WTC11 (cell line): ENCODE data around the gene CLEC2A. TPM values are rescaled to one million over a fixed set of nuclear protein-coding genes. Genes with fewer than 3 reads are reported as not detected.

ENCODE experiments used
- ATAC-seq: fragments of 200-7000 bp; cut with Tn5 transposase; 2 replicates; pipeline ENCODE4 v1.10.0; 2021; ENCODE audit warnings: mild to moderate bottlenecking, moderate library complexity
- CTCF ChIA-PET: fragments of 300-600 bp; sonication (Branson Sonifier 250); formaldehyde crosslinking; loops from one replicate; lab custom pipeline; 2021; ENCODE audit warnings: antibody characterized with exemption; lab: Charles Lee
- POLR2A ChIA-PET: fragments of 350-600 bp; sonication (Branson Sonifier 250); formaldehyde crosslinking; loops from one replicate; lab custom pipeline; 2021; ENCODE audit warnings: antibody characterized with exemption; lab: Charles Lee
- DNase-seq: peaks from one replicate; pipeline ENCODE4 v3.0.0; 2021; ENCODE audit warnings: low spot score
- H3K27ac Mint-ChIP-seq: 2 replicates; pipeline ENCODE4 v1.8.0; 2021; ENCODE audit warnings: mixed read lengths
- H3K27me3 Mint-ChIP-seq: 2 replicates; pipeline ENCODE4 v1.8.0; 2021; ENCODE audit warnings: low read depth, mild to moderate bottlenecking, moderate library complexity, mixed read lengths
- H3K36me3 Mint-ChIP-seq: 2 replicates; pipeline ENCODE4 v1.8.0; 2021; ENCODE audit warnings: mixed read lengths
- H3K4me1 Mint-ChIP-seq: 2 replicates; pipeline ENCODE4 v1.8.0; 2022; ENCODE audit warnings: mixed read lengths
- H3K4me3 Mint-ChIP-seq: 2 replicates; pipeline ENCODE4 v1.8.0; 2021; ENCODE audit warnings: mild to moderate bottlenecking, moderate library complexity, mixed read lengths
- H3K9me3 Mint-ChIP-seq: 2 replicates; pipeline ENCODE4 v1.8.0; 2021; ENCODE audit warnings: mixed read lengths
- E2F1 ChIP-seq: sonication (generic); formaldehyde crosslinking; IDR thresholded peaks from 2 replicates; pipeline ENCODE4 v1.8.0; 2022; ENCODE audit warnings: mild to moderate bottlenecking, missing genetic modification reagents
- E2F4 ChIP-seq: sonication (generic); formaldehyde crosslinking; IDR thresholded peaks from 2 replicates; pipeline ENCODE4 v1.8.1; 2022; ENCODE audit warnings: low read depth, mild to moderate bottlenecking, moderate library complexity, missing genetic modification reagents, borderline replicate concordance
- ESRRA ChIP-seq: sonication (generic); formaldehyde crosslinking; IDR thresholded peaks from 2 replicates; pipeline ENCODE4 v1.8.1; 2022; ENCODE audit warnings: mild to moderate bottlenecking, missing genetic modification reagents, borderline replicate concordance
- FOXK1 ChIP-seq: sonication (generic); formaldehyde crosslinking; IDR thresholded peaks from 2 replicates; pipeline ENCODE4 v1.8.0; 2022; ENCODE audit warnings: mild to moderate bottlenecking, moderate library complexity, missing genetic modification reagents
- FOXP1 ChIP-seq: sonication (generic); formaldehyde crosslinking; IDR thresholded peaks from 2 replicates; pipeline ENCODE4 v1.8.0; 2022; ENCODE audit warnings: missing genetic modification reagents, mild to moderate bottlenecking, moderate library complexity, borderline replicate concordance
- HMGXB4 ChIP-seq: sonication (generic); formaldehyde crosslinking; IDR thresholded peaks from 2 replicates; pipeline ENCODE4 v1.8.1; 2023; ENCODE audit warnings: mild to moderate bottlenecking, moderate library complexity, missing genetic modification reagents
- NFYB ChIP-seq: sonication (generic); formaldehyde crosslinking; conservative IDR thresholded peaks from 2 replicates; pipeline ENCODE4 v1.8.0; 2022; ENCODE audit warnings: low read depth, missing genetic modification reagents
- NR3C1 ChIP-seq: sonication (generic); formaldehyde crosslinking; conservative IDR thresholded peaks from 2 replicates; pipeline ENCODE4 v1.8.1; 2023; ENCODE audit warnings: low read depth, mild to moderate bottlenecking, missing genetic modification reagents
- PRDM15 ChIP-seq: sonication (generic); formaldehyde crosslinking; IDR thresholded peaks from 2 replicates; pipeline ENCODE4 v1.8.0; 2022; ENCODE audit warnings: missing genetic modification reagents
- TEAD1 ChIP-seq: sonication (generic); formaldehyde crosslinking; IDR thresholded peaks from 2 replicates; pipeline ENCODE4 v1.8.0; 2022; ENCODE audit warnings: mild to moderate bottlenecking, missing genetic modification reagents
- TP53 ChIP-seq: sonication (generic); formaldehyde crosslinking; IDR thresholded peaks from 2 replicates; pipeline ENCODE4 v1.8.1; 2023; ENCODE audit warnings: mild to moderate bottlenecking, missing genetic modification reagents
- ZNF121 ChIP-seq: sonication (generic); formaldehyde crosslinking; IDR thresholded peaks from 2 replicates; pipeline ENCODE4 v1.8.0; 2023; ENCODE audit warnings: missing genetic modification reagents
- ZNF423 ChIP-seq: fragments of 250-450 bp; sonication (Bioruptor Pico); IDR thresholded peaks from 2 replicates; pipeline ENCODE4 v2.1.2; 2022; ENCODE audit warnings: mild to moderate bottlenecking, moderate library complexity
- ZNF671 ChIP-seq: fragments of 250-450 bp; sonication (Bioruptor Pico); IDR thresholded peaks from 2 replicates; pipeline ENCODE4 v1.8.0; 2021; ENCODE audit warnings: mild to moderate bottlenecking
- total RNA-seq: library from RNA; stranded (reverse); gene quantifications from 3 replicates; pipeline ENCODE4 v1.2.3, GENCODE V29; 2021
- TF ChIP-seq, protein P1 (sequence below): sonication (generic); formaldehyde crosslinking; IDR thresholded peaks from 2 replicates; pipeline ENCODE4 v1.8.0; 2023; ENCODE audit warnings: mild to moderate bottlenecking, missing genetic modification reagents
- TF ChIP-seq, protein P2 (sequence below): fragments of 250-450 bp; sonication (Bioruptor Pico); IDR thresholded peaks from 2 replicates; pipeline ENCODE4 v1.9.0; 2021; ENCODE audit warnings: moderate library complexity, mild to moderate bottlenecking, inconsistent platforms, borderline replicate concordance
- TF ChIP-seq, protein P3 (sequence below): sonication (generic); formaldehyde crosslinking; IDR thresholded peaks from 2 replicates; pipeline ENCODE4 v1.8.1; 2023; ENCODE audit warnings: mild to moderate bottlenecking, missing genetic modification reagents
- TF ChIP-seq, protein P4 (sequence below): sonication (generic); formaldehyde crosslinking; IDR thresholded peaks from 2 replicates; pipeline ENCODE4 v1.8.1; 2023; ENCODE audit warnings: mild to moderate bottlenecking, missing genetic modification reagents, moderate library complexity

Gene CLEC2A
- total RNA-seq, 1 experiment from 2014 or later, result 3.5 TPM

DNA sequence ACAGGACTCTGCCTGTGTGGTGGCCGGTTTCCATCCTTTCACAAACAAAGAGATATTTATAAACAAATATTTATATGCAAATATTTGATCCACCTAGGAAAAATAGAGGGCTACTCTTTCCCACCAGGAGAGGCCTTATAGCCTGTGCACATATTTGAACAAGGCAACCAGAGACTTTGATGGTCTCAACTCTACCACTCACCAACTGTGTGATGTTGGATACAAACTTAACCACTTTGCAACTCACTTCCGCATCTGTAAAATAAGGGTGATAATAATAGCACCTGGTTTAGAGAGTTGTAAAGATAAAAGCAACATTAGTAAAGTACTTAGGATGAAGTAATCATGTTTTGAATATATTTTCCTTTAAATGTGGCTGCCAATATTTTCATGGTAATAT lies 37.5 kb upstream of the CLEC2A start:
- no peak overlapping the region for H3K4me3 Mint-ChIP-seq
- TF ChIP-seq E2F1 (CRISPR knock-in tag), result no peak
- no peak for TF ChIP-seq FOXK1 (CRISPR knock-in tag)
- no peak for TF ChIP-seq TP53
- TF ChIP-seq E2F4 (CRISPR knock-in tag), result no peak
- TF ChIP-seq PRDM15 (CRISPR knock-in tag), result no peak
- no peak for TF ChIP-seq ZNF423 (CRISPR knock-in tag)
- TF ChIP-seq, protein P1, sequence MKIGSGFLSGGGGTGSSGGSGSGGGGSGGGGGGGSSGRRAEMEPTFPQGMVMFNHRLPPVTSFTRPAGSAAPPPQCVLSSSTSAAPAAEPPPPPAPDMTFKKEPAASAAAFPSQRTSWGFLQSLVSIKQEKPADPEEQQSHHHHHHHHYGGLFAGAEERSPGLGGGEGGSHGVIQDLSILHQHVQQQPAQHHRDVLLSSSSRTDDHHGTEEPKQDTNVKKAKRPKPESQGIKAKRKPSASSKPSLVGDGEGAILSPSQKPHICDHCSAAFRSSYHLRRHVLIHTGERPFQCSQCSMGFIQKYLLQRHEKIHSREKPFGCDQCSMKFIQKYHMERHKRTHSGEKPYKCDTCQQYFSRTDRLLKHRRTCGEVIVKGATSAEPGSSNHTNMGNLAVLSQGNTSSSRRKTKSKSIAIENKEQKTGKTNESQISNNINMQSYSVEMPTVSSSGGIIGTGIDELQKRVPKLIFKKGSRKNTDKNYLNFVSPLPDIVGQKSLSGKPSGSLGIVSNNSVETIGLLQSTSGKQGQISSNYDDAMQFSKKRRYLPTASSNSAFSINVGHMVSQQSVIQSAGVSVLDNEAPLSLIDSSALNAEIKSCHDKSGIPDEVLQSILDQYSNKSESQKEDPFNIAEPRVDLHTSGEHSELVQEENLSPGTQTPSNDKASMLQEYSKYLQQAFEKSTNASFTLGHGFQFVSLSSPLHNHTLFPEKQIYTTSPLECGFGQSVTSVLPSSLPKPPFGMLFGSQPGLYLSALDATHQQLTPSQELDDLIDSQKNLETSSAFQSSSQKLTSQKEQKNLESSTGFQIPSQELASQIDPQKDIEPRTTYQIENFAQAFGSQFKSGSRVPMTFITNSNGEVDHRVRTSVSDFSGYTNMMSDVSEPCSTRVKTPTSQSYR (CRISPR knock-in tag), result no peak
- no peak for TF ChIP-seq ESRRA (CRISPR knock-in tag)
- TF ChIP-seq NFYB (CRISPR knock-in tag), result no peak
- TF ChIP-seq NR3C1, result no peak
- TF ChIP-seq, protein P2, sequence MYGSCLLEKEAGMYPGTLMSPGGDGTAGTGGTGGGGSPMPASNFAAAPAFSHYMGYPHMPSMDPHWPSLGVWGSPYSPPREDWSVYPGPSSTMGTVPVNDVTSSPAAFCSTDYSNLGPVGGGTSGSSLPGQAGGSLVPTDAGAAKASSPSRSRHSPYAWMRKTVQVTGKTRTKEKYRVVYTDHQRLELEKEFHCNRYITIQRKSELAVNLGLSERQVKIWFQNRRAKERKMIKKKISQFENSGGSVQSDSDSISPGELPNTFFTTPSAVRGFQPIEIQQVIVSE, result no peak
- H3K27ac Mint-ChIP-seq, result no peak overlapping the region
- ATAC-seq (no peak), DNase-seq (no peak)
- POLR2A ChIA-PET, result no interaction called here
- peaks cover 9% of the 10 kb centered on the region for H3K4me1 Mint-ChIP-seq
- CTCF ChIA-PET, result no interaction called here
- peaks cover 8% of the 10 kb centered on the region for H3K36me3 Mint-ChIP-seq
- H3K27me3 Mint-ChIP-seq, result peaks cover 5% of the 10 kb centered on the region; the same call in 1 of the 2 replicates
- H3K9me3 Mint-ChIP-seq, result peaks cover 25% of the 10 kb centered on the region

DNA sequence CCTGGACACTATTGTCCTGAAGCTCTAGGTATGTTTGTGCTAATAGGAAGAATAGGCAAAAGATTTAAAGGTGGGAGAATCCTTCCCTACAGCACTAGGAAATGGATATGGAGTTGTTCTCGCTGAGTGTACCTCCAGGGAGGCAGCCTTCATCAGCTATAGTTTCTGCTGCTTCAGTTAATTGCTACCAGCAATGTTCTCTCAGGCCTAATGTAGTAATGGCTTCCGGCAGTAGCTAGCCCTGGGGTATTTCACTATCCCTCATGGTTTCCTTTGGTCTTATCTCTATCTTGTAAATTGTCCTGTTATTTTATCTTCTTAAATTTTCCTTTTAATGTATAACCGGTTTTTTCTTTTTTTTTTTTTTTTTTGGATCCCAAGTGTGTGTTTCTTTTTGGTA lies 29.7 kb upstream of the CLEC2A start:
- Mint-ChIP-seq H3K27ac (no peak overlapping the region), H3K36me3 (peaks cover 1% of the 10 kb centered on the region; the same call in 1 of the 2 replicates)
- TF ChIP-seq, protein P2, result no peak
- TF ChIP-seq, protein P3, sequence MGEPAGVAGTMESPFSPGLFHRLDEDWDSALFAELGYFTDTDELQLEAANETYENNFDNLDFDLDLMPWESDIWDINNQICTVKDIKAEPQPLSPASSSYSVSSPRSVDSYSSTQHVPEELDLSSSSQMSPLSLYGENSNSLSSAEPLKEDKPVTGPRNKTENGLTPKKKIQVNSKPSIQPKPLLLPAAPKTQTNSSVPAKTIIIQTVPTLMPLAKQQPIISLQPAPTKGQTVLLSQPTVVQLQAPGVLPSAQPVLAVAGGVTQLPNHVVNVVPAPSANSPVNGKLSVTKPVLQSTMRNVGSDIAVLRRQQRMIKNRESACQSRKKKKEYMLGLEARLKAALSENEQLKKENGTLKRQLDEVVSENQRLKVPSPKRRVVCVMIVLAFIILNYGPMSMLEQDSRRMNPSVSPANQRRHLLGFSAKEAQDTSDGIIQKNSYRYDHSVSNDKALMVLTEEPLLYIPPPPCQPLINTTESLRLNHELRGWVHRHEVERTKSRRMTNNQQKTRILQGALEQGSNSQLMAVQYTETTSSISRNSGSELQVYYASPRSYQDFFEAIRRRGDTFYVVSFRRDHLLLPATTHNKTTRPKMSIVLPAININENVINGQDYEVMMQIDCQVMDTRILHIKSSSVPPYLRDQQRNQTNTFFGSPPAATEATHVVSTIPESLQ (CRISPR knock-in tag), result no peak
- TF ChIP-seq FOXP1 (CRISPR knock-in tag) (no peak), E2F4 (CRISPR knock-in tag) (no peak), ZNF671 (CRISPR knock-in tag) (no peak), ZNF423 (CRISPR knock-in tag) (no peak), TEAD1 (CRISPR knock-in tag) (no peak), HMGXB4 (no peak), ZNF121 (CRISPR knock-in tag) (no peak)
- TF ChIP-seq, protein P4, sequence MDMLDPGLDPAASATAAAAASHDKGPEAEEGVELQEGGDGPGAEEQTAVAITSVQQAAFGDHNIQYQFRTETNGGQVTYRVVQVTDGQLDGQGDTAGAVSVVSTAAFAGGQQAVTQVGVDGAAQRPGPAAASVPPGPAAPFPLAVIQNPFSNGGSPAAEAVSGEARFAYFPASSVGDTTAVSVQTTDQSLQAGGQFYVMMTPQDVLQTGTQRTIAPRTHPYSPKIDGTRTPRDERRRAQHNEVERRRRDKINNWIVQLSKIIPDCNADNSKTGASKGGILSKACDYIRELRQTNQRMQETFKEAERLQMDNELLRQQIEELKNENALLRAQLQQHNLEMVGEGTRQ (CRISPR knock-in tag), result no peak

More for the DNA sequence above, 29.7 kb upstream of the CLEC2A start:
- Mint-ChIP-seq H3K4me3 (no peak overlapping the region), H3K27me3 (no peaks in the 10 kb centered on the region; the same call in 1 of the 2 replicates), H3K9me3 (peaks cover 10% of the 10 kb centered on the region), H3K4me1 (peaks cover 14% of the 10 kb centered on the region)
- ATAC-seq (no peak), DNase-seq (no peak)
- POLR2A ChIA-PET, result no interaction called here
- CTCF ChIA-PET, result interaction anchor here (0.9 kb wide), 1 partner anchor 164 kb away, joined by 3 read pairs; no protein-coding TSS in a partner anchor
